Measurements from ENCODE around the gene AGAP1. TPM values are rescaled to one million over a fixed set of nuclear protein-coding genes. Genes with fewer than 3 reads are reported as not detected.

The AGAP1 gene
- total RNA-seq, 2 experiments from 2014 or later: not detected

- H3K79me2 ChIP-seq (ENCODE audit: insufficient read depth, low read depth, low read length): no peaks in the 10 kb centered on the region
- no peak for DNase-seq (ENCODE audit: low spot score)
- ChIA-PET CTCF (ENCODE audit: unreplicated experiment) (no interaction called here), POLR2A (interaction anchor here (0.6 kb wide), 1 partner anchor 77 kb away, joined by 5 read pairs; no protein-coding TSS in a partner anchor)
- no peak overlapping the region for H2AFZ ChIP-seq (ENCODE audit: low read length)
- no TSS peak for BruUV-seq (replicated peaks)
- H3K4me2 ChIP-seq (ENCODE audit: low read length): no peak overlapping the region
- no peak for TF ChIP-seq CTCF (conservative IDR thresholded peaks at IDR 0.05; ENCODE audit: low read length)
- no peak for TF ChIP-seq EZH2phosphoT487 (IDR thresholded peaks at IDR 0.05; ENCODE audit: borderline replicate concordance, low read depth, low read length)
- no peaks in the 10 kb centered on the region for H3K4me1 ChIP-seq (ENCODE audit: insufficient read depth, low read length, poor library complexity, severe bottlenecking)
- no peaks in the 10 kb centered on the region for H4K20me1 ChIP-seq (ENCODE audit: insufficient read depth, low read length)
- intact Hi-C loops (cut with micrococcal nuclease; ENCODE audit: unreplicated experiment): no loop called here
- H3K9me3 ChIP-seq (ENCODE audit: low read length): no peaks in the 10 kb centered on the region
- no peaks in the 10 kb centered on the region for H3K9me2 ChIP-seq (ENCODE audit: insufficient read depth, low read length)
- no peak overlapping the region for H3K4me3 ChIP-seq (ENCODE audit: low read depth, low read length, poor library complexity, severe bottlenecking)
- H3K36me3 ChIP-seq (ENCODE audit: insufficient read depth, low read length): no peaks in the 10 kb centered on the region
- no peak overlapping the region for H3K27ac ChIP-seq (ENCODE audit: low read depth, low read length, poor library complexity, severe bottlenecking)
Observed at GRCh38 chr2:235618039-235618438, 124.2 kb downstream of the AGAP1 start.

DNA sequence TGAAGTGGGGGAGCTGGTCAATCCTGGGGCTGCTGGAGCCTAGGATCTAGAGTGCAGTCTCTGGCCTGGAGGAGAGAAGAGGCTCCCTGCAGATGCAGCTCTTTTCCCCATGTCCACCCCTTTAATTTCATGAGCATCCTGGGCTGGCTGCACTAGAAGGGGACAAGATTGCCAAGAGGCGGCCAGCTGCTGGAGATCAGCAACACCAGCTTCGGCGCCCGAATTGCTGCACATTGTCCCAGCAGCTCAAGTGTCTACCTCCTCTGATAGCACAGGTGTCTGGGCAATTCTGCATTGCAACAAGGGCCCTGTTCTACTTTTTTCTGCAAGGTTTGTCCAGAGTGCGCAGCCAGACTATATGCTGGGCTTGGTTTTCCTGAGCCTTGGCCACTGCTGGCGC lies 125.7 kb downstream of the AGAP1 start:
- intact Hi-C loops (cut with micrococcal nuclease; ENCODE audit: unreplicated experiment): no loop called here
- CTCF ChIA-PET (ENCODE audit: unreplicated experiment): no interaction called here
- POLR2A ChIA-PET: no interaction called here

More for the DNA sequence above, 125.7 kb downstream of the AGAP1 start:
- Histone ChIP-seq H3K27ac (ENCODE audit: low read depth, low read length, poor library complexity, severe bottlenecking) (no peak overlapping the region), H3K79me2 (ENCODE audit: insufficient read depth, low read depth, low read length) (no peaks in the 10 kb centered on the region), H3K4me3 (ENCODE audit: low read depth, low read length, poor library complexity, severe bottlenecking) (no peak overlapping the region), H3K36me3 (ENCODE audit: insufficient read depth, low read length) (no peaks in the 10 kb centered on the region), H3K9me3 (ENCODE audit: low read length) (no peaks in the 10 kb centered on the region), H2AFZ (ENCODE audit: low read length) (no peak overlapping the region), H4K20me1 (ENCODE audit: insufficient read depth, low read length) (no peaks in the 10 kb centered on the region), H3K4me2 (ENCODE audit: low read length) (no peak overlapping the region), H3K9me2 (ENCODE audit: insufficient read depth, low read length) (no peaks in the 10 kb centered on the region), H3K4me1 (ENCODE audit: insufficient read depth, low read length, poor library complexity, severe bottlenecking) (no peaks in the 10 kb centered on the region)
- DNase-seq (ENCODE audit: low spot score): no peak
- TF ChIP-seq CTCF (conservative IDR thresholded peaks at IDR 0.05; ENCODE audit: low read length) (no peak), EZH2phosphoT487 (IDR thresholded peaks at IDR 0.05; ENCODE audit: borderline replicate concordance, low read depth, low read length) (no peak)
- BruUV-seq (replicated peaks): no TSS peak

Data from OCI-LY7 (cell line).